GM23248 (cell line): ENCODE data around the gene AREG. TPM values are rescaled to one million over a fixed set of nuclear protein-coding genes. Genes with fewer than 3 reads are reported as not detected.

ENCODE experiments used
- DNase-seq: peaks from one replicate; pipeline ENCODE4 v3.0.0-alpha.2; 2015
- H2AFZ ChIP-seq: fragments of 200-600 bp; sonication (generic); 2 replicates; pipeline ENCODE4 v1.6.1; 2016; ENCODE audit warnings: antibody characterized with exemption
- H3F3A ChIP-seq: fragments of 200-600 bp; sonication (generic); 2 replicates; pipeline ENCODE4 v1.6.1; 2016; ENCODE audit warnings: mild to moderate bottlenecking, antibody characterized with exemption, mixed run types; ENCODE audit not compliant: insufficient read depth
- H3K27ac ChIP-seq: fragments of 200-600 bp; sonication (generic); 2 replicates; pipeline ENCODE4 v1.5.1; 2016; ENCODE audit warnings: mild to moderate bottlenecking
- H3K27me3 ChIP-seq: fragments of 200-600 bp; sonication (generic); replicated peaks from 2 replicates; pipeline ENCODE4 v1.6.1; 2016; ENCODE audit warnings: mild to moderate bottlenecking; ENCODE audit not compliant: insufficient read depth
- H3K36me3 ChIP-seq: fragments of 200-600 bp; sonication (generic); 2 replicates; pipeline ENCODE4 v1.6.1; 2016; ENCODE audit warnings: low read depth, mild to moderate bottlenecking
- H3K4me1 ChIP-seq: fragments of 200-600 bp; sonication (generic); 2 replicates; pipeline ENCODE4 v1.6.1; 2016; ENCODE audit warnings: mild to moderate bottlenecking; ENCODE audit not compliant: insufficient read depth
- H3K4me2 ChIP-seq: fragments of 200-600 bp; sonication (generic); one replicate; pipeline ENCODE4 v1.6.1; 2016; ENCODE audit warnings: mild to moderate bottlenecking; ENCODE audit not compliant: unreplicated experiment
- H3K4me3 ChIP-seq: fragments of 200-600 bp; sonication (generic); 2 replicates; pipeline ENCODE4 v1.5.1; 2016; ENCODE audit warnings: mild to moderate bottlenecking
- H3K79me2 ChIP-seq: fragments of 200-600 bp; sonication (generic); 2 replicates; pipeline ENCODE4 v1.6.1; 2016; ENCODE audit warnings: mild to moderate bottlenecking; ENCODE audit not compliant: insufficient read depth
- H3K9ac ChIP-seq: fragments of 200-600 bp; sonication (generic); 2 replicates; pipeline ENCODE4 v1.6.1; 2016; ENCODE audit warnings: mild to moderate bottlenecking
- H3K9me2 ChIP-seq: fragments of 200-600 bp; sonication (generic); 2 replicates; pipeline ENCODE4 v1.6.1; 2016; ENCODE audit warnings: mixed run types, mild to moderate bottlenecking, moderate library complexity; ENCODE audit not compliant: insufficient read depth
- H3K9me3 ChIP-seq: fragments of 200-600 bp; sonication (generic); one replicate; pipeline ENCODE4 v1.6.1; 2017; ENCODE audit warnings: low read depth
- H4K20me1 ChIP-seq: fragments of 200-600 bp; sonication (generic); 2 replicates; pipeline ENCODE4 v1.6.0; 2016; ENCODE audit not compliant: insufficient read depth
- EZH2 ChIP-seq: fragments of 200-600 bp; sonication (generic); IDR thresholded peaks from 2 replicates; pipeline ENCODE4 v1.6.1; 2018; ENCODE audit warnings: antibody characterized with exemption, mild to moderate bottlenecking; ENCODE audit not compliant: insufficient read depth, poor library complexity, severe bottlenecking
- EZH2phosphoT487 ChIP-seq: fragments of 200-600 bp; sonication (generic); IDR thresholded peaks from 2 replicates; pipeline ENCODE4 v1.6.1; 2018; ENCODE audit warnings: antibody characterized with exemption, moderate library complexity, mild to moderate bottlenecking, low read depth; ENCODE audit not compliant: insufficient read depth
- WGBS, 2 experiments: methylation state at CpG; one replicate each; pipeline ENCODE4 v1.1.6; 2015 to 2017; ENCODE audit warnings: low lambda C conversion rate in 2 of 2, low coverage in 1 of 2; ENCODE audit errors: missing lambda C conversion rate in 2 of 2; 5-methylcytosine and 5-hydroxymethylcytosine counted together
- in situ Hi-C: fragments of 300-500 bp; cut with MboI; formaldehyde crosslinking; loops from 2 replicates; pipeline ENCODE4 v1.15.0; 2020
- polyA plus RNA-seq: library from polyadenylated mRNA; unstranded; fragments of >200 nt; fragmentation: Nextera tagmentation; extraction: Ambion mirVana; gene quantifications from 2 replicates; pipeline ENCODE4 v1.2.1, GENCODE V29; 2016
- total RNA-seq: library from RNA; depleted of rRNA; stranded (reverse); fragments of >200 nt; shearing (Covaris generic); gene quantifications from 2 replicates; pipeline ENCODE4 v1.2.3, GENCODE V29; 2014

The AREG gene
- total and polyA plus RNA-seq, 2 experiments from 2014 or later: 0.76 to 0.97 TPM

GRCh38 chr4:74415602-74416300 lies 29.2 kb upstream of the AREG start:
- no peak for TF ChIP-seq EZH2
- no peak for TF ChIP-seq EZH2phosphoT487
- no peak overlapping the region for H2AFZ ChIP-seq
- DNase-seq: no peak
- H3K9me3 ChIP-seq: no peaks in the 10 kb centered on the region
- H3K27me3 ChIP-seq: no peaks in the 10 kb centered on the region
- H3K36me3 ChIP-seq: no peaks in the 10 kb centered on the region
- H3F3A ChIP-seq: peaks cover 22% of the 10 kb centered on the region
- H3K4me3 ChIP-seq: no peak overlapping the region
- H3K9me2 ChIP-seq: no peaks in the 10 kb centered on the region
- no peak overlapping the region for H3K4me2 ChIP-seq
- 80 to 92% methylated on average over 3 of the region's 3 CpGs for WGBS, 2 experiments
- in situ Hi-C loops: no loop called here
- no peak overlapping the region for H3K9ac ChIP-seq
- H3K4me1 ChIP-seq: peaks cover 16% of the 10 kb centered on the region
- no peaks in the 10 kb centered on the region for H3K79me2 ChIP-seq
- H4K20me1 ChIP-seq: no peaks in the 10 kb centered on the region
- no peak overlapping the region for H3K27ac ChIP-seq

GRCh38 chr4:74418063-74418670 lies 26.8 kb upstream of the AREG start:
- peaks cover 19% of the 10 kb centered on the region for H3K4me1 ChIP-seq
- no peaks in the 10 kb centered on the region for H3K79me2 ChIP-seq
- H3K4me3 ChIP-seq: no peak overlapping the region; the same call in 1 of the 2 replicates
- no peaks in the 10 kb centered on the region for H3K9me2 ChIP-seq
- no peak overlapping the region for H3K9ac ChIP-seq
- peak; percentile 84 for DNase-seq
- H4K20me1 ChIP-seq: no peaks in the 10 kb centered on the region
- TF ChIP-seq EZH2 (no peak), EZH2phosphoT487 (no peak)
- no peaks in the 10 kb centered on the region for H3K36me3 ChIP-seq
- peak overlapping the region; percentile 3; the same call in 1 of the 2 replicates for H3K27ac ChIP-seq
- in situ Hi-C loops: no loop called here
- 0 out of 2 replicates have a peak overlapping the region, but pooled peaks have one; percentile 13 for H2AFZ ChIP-seq
- H3K27me3 ChIP-seq: no peaks in the 10 kb centered on the region
- H3K4me2 ChIP-seq: peak overlapping the region; percentile 54
- WGBS, 2 experiments: 47 to 52% methylated on average over 6 of the region's 6 CpGs
- no peaks in the 10 kb centered on the region for H3K9me3 ChIP-seq
- H3F3A ChIP-seq: peaks cover 22% of the 10 kb centered on the region

- Histone ChIP-seq H3F3A (peaks cover 25% of the 10 kb centered on the region), H3K79me2 (no peaks in the 10 kb centered on the region), H3K4me2 (no peak overlapping the region), H3K4me3 (no peak overlapping the region), H2AFZ (no peak overlapping the region), H3K4me1 (peaks cover 26% of the 10 kb centered on the region), H3K9me3 (no peaks in the 10 kb centered on the region), H3K27ac (no peak overlapping the region), H3K36me3 (no peaks in the 10 kb centered on the region), H3K27me3 (no peaks in the 10 kb centered on the region), H4K20me1 (no peaks in the 10 kb centered on the region), H3K9me2 (no peaks in the 10 kb centered on the region), H3K9ac (no peak overlapping the region)
- 79 to 85% methylated on average over 5 of the region's 5 CpGs for WGBS, 2 experiments
- no peak for DNase-seq
- TF ChIP-seq EZH2phosphoT487 (no peak), EZH2 (no peak)
- in situ Hi-C loops: no loop called here
Measured at GRCh38 chr4:74420863-74421262, 24.1 kb upstream of the AREG start.

- Histone ChIP-seq H3K9me3 (no peaks in the 10 kb centered on the region), H3K9ac (no peak overlapping the region), H3F3A (peaks cover 25% of the 10 kb centered on the region), H3K9me2 (no peaks in the 10 kb centered on the region), H3K36me3 (no peaks in the 10 kb centered on the region), H3K79me2 (no peaks in the 10 kb centered on the region), H3K27me3 (no peaks in the 10 kb centered on the region), H3K27ac (no peak overlapping the region), H3K4me1 (peaks cover 23% of the 10 kb centered on the region), H4K20me1 (no peaks in the 10 kb centered on the region), H3K4me2 (peak overlapping the region; percentile 2), H3K4me3 (no peak overlapping the region), H2AFZ (no peak overlapping the region)
- no peak for TF ChIP-seq EZH2phosphoT487
- no peak for TF ChIP-seq EZH2
- peak; percentile 70 for DNase-seq
- 0 to 23% methylated on average over 1 of the region's 1 CpG for WGBS, 2 experiments
- in situ Hi-C loops: no loop called here
Measured at GRCh38 chr4:74423104-74423503, 21.8 kb upstream of the AREG start.
